K562 (cell line): ENCODE results near the gene GRB14.

ENCODE experiments used
- JUNB ChIP-seq: fragments of 450-650 bp; formaldehyde crosslinking; conservative IDR thresholded peaks from 2 replicates; pipeline ENCODE4 v1.4.0; 2020; ENCODE audit warnings: mild to moderate bottlenecking
- NFYB ChIP-seq: IDR thresholded peaks from 2 replicates; pipeline ENCODE4 v1.6.1; 2011; ENCODE audit warnings: mild to moderate bottlenecking, moderate library complexity; ENCODE audit not compliant: insufficient read length; ENCODE audit errors: extremely low read depth
- PRDM10 ChIP-seq: fragments of 450-650 bp; IDR thresholded peaks from 2 replicates; pipeline ENCODE4 v1.6.1; 2018; ENCODE audit not compliant: partially characterized antibody
- RFX5 ChIP-seq: IDR thresholded peaks from 2 replicates; pipeline ENCODE4 v1.6.1; 2011; ENCODE audit warnings: low read depth, mild to moderate bottlenecking, improper control_type of control experiment, low read length
- TEAD4 ChIP-seq, 2 experiments: sonication (generic) in 1 of 2; formaldehyde crosslinking in 1 of 2; IDR thresholded peaks; 2 replicates each; pipeline versions ENCODE4 v1.6.1 to v1.8.0; 2012 to 2022; ENCODE audit warnings: borderline replicate concordance in 1 of 2, inconsistent platforms in 1 of 2, low read length in 1 of 2, mild to moderate bottlenecking in 1 of 2, missing genetic modification reagents in 1 of 2
- ZBTB33 ChIP-seq: sonication (generic); formaldehyde crosslinking; IDR thresholded peaks from 2 replicates; pipeline ENCODE4 v1.8.1; 2023; ENCODE audit warnings: mild to moderate bottlenecking, missing genetic modification reagents

- TF ChIP-seq RFX5 (no peak), TEAD4 (IDR thresholded peaks at IDR 0.05; ENCODE audit: low read length) (no peak), TEAD4 (CRISPR knock-in tag; IDR thresholded peaks at IDR 0.05; ENCODE audit: borderline replicate concordance) (no peak), PRDM10 (no peak), NFYB (no peak), ZBTB33 (no peak), JUNB (no peak)
These were observed 59.3 kb downstream of the GRB14 start for GRCh38 chr2:164561991-164562390.
